Body of pancreas (tissue), 4 donors: Measurements from ENCODE around the gene SECTM1. TPM values are rescaled to one million over a fixed set of nuclear protein-coding genes. Genes with fewer than 3 reads are reported as not detected.
A peak's percentile ranks its signal among the peaks of the same experiment; 100 is the strongest.

ENCODE experiments used
- ATAC-seq: fragments of 150-250 bp; one replicate; pipeline ENCODE4 v1.9.1; 2016
- DNase-seq, 4 donors: peaks; one replicate each; pipeline ENCODE4 v3.0.0-alpha.2; 2019
- H3K27ac ChIP-seq, 4 donors: fragments of 200-600 bp; sonication (generic); 1 replicate in 3 of 4; 2 replicates in 1 of 4; pipeline versions ENCODE4 v1.5.1 to v1.6.1; 2016 to 2019; ENCODE audit warnings: mild to moderate bottlenecking in 1 of 4, mixed read lengths in 1 of 4, moderate library complexity in 1 of 4
- H3K27me3 ChIP-seq, 2 donors: fragments of 200-600 bp; sonication (generic); one replicate each; pipeline ENCODE4 v1.6.0; 2016; ENCODE audit warnings: mild to moderate bottlenecking in 1 of 2
- H3K36me3 ChIP-seq, 2 donors: fragments of 200-600 bp; sonication (generic); replicated peaks in 1 of 2; 2 replicates each; pipeline ENCODE4 v1.5.1; 2016; ENCODE audit warnings: low read depth in 2 of 2; ENCODE audit not compliant: insufficient read depth in 1 of 2
- H3K4me1 ChIP-seq: fragments of 200-600 bp; sonication (generic); one replicate; pipeline ENCODE4 v1.6.0; 2016
- H3K4me3 ChIP-seq, 2 donors: fragments of 200-600 bp; sonication (generic); 1 replicate in 1 of 2; 2 replicates in 1 of 2; pipeline ENCODE4 v1.5.1; 2016 to 2019
- H3K9me3 ChIP-seq, 3 donors: fragments of 200-600 bp; sonication (generic); 1 replicate in 2 of 3; 2 replicates in 1 of 3; pipeline ENCODE4 v1.5.1; 2016
- CTCF ChIP-seq, 7 experiments: fragments of 450-650 bp in 4 of 7; fragments of 200-600 bp in 3 of 7; sonication (generic) in 3 of 7; IDR thresholded peaks; one replicate each; pipeline ENCODE4 v1.5.1; 2016 to 2019; ENCODE audit warnings: antibody characterized with exemption in 7 of 7
- POLR2A ChIP-seq, 3 donors: fragments of 450-650 bp; IDR thresholded peaks; one replicate each; pipeline ENCODE4 v1.6.1; 2016; ENCODE audit warnings: antibody characterized with exemption in 3 of 3, mild to moderate bottlenecking in 2 of 3
- WGBS, 2 donors: methylation state at CpG; one replicate each; pipeline ENCODE4 v1.1.5; 2017; 5-methylcytosine and 5-hydroxymethylcytosine counted together
- intact Hi-C: fragments of 100-400 bp; cut with DNase I; formaldehyde crosslinking; loops from one replicate; pipeline ENCODE4 v1.15.1; 2023
- total RNA-seq, 2 donors: library from RNA; depleted of rRNA; stranded (reverse); fragments of >200 nt; gene quantifications; one replicate each; pipeline ENCODE4 v1.1.0, GENCODE V29; 2016

The SECTM1 gene
- total RNA-seq, 2 donors from 2014 or later: 5.4 to 6.3 TPM

- H3K4me3 ChIP-seq: no peak overlapping the region
- peaks cover 54% of the 10 kb centered on the region for H3K4me1 ChIP-seq
- intact Hi-C loops: no loop called here
- 74 to 82% methylated on average over 5 of the region's 5 CpGs for WGBS, 2 donors
- H3K36me3 ChIP-seq: no peaks in the 10 kb centered on the region
- DNase-seq (no peak), ATAC-seq (no peak)
- no peaks in the 10 kb centered on the region for H3K27me3 ChIP-seq
- no peak for TF ChIP-seq POLR2A (IDR thresholded peaks at IDR 0.05)
- TF ChIP-seq CTCF (IDR thresholded peaks at IDR 0.05): no peak
- no peaks in the 10 kb centered on the region for H3K9me3 ChIP-seq
- no peak overlapping the region for H3K27ac ChIP-seq
Observed at GRCh38 chr17:82276938-82277337, 56.6 kb downstream of the SECTM1 start.

GRCh38 chr17:82275326-82275725, 58.2 kb downstream of the SECTM1 start:
- 89 to 92% methylated on average over 13 to 14 of the region's 14 CpGs for WGBS, 2 donors
- TF ChIP-seq CTCF (IDR thresholded peaks at IDR 0.05) (no peak), POLR2A (IDR thresholded peaks at IDR 0.05) (no peak)
- H3K27ac ChIP-seq: no peak overlapping the region
- H3K36me3 ChIP-seq: no peaks in the 10 kb centered on the region
- no peaks in the 10 kb centered on the region for H3K9me3 ChIP-seq
- peaks cover 55% of the 10 kb centered on the region for H3K4me1 ChIP-seq
- DNase-seq (no peak), ATAC-seq (no peak)
- no peaks in the 10 kb centered on the region for H3K27me3 ChIP-seq
- no peak overlapping the region for H3K4me3 ChIP-seq
- intact Hi-C loops: no loop called here

GRCh38 chr17:82274134-82275020, 59.2 kb downstream of the SECTM1 start:
- Histone ChIP-seq H3K27ac (peak overlapping the region; percentile 93 to 100 (median 98)), H3K4me3 (no peak overlapping the region), H3K9me3 (no peaks in the 10 kb centered on the region), H3K27me3 (no peaks in the 10 kb centered on the region), H3K36me3 (no peaks in the 10 kb centered on the region), H3K4me1 (peaks cover 62% of the 10 kb centered on the region)
- no peak for ATAC-seq
- no peak for DNase-seq
- 45 to 63% methylated on average over 5 to 23 of the region's 27 CpGs for WGBS, 2 donors
- intact Hi-C loops: no loop called here
- TF ChIP-seq POLR2A (IDR thresholded peaks at IDR 0.05): no peak
- TF ChIP-seq CTCF (IDR thresholded peaks at IDR 0.05): no peak

GRCh38 chr17:82273327-82274133, 60.0 kb downstream of the SECTM1 start, which contains the start of gene CSNK1D:
TSS of gene CSNK1D (minus strand) at chr17:82273700. CDS start at chr17:82273381, 319 bp downstream.
- peak; percentile 94 to 97 (median 94) for DNase-seq
- 4% methylated on average over 54 of the region's 80 CpGs; no CpG with 5 or more reads in 1 of the 2 donors for WGBS, 2 donors
- intact Hi-C loops: no loop called here
- TF ChIP-seq CTCF (IDR thresholded peaks at IDR 0.05) (no peak), POLR2A (IDR thresholded peaks at IDR 0.05) (peak; percentile 85 to 96 (median 95))
- H3K4me3 ChIP-seq: peak within 1 kb of the TSS; percentile 59 to 94
- ATAC-seq: peak; percentile 91
- no peaks in the 10 kb centered on the region for H3K36me3 ChIP-seq
- peaks cover 62% of the 10 kb centered on the region for H3K4me1 ChIP-seq
- no peaks in the 10 kb centered on the region for H3K9me3 ChIP-seq
- H3K27ac ChIP-seq: peak within 1 kb of the TSS; percentile 93 to 100 (median 98)
- no peaks in the 10 kb centered on the region for H3K27me3 ChIP-seq
